ENCODE data around the gene OR5B12.
A peak's percentile ranks its signal among the peaks of the same experiment; 100 is the strongest.
"Not testable (repeated sequence)": the region's sequence is repeated elsewhere in the genome, so short reads cannot be mapped to it uniquely, and the experiment has no call there.

Gene OR5B12

GRCh38 chr11:58442136-58442535 is at the start of gene OR5B12:
OR5B12 (minus strand) TSS chr11:58442236; CDS start chr11:58440151, 2,085 bp downstream.
- no peak for DNase-seq

GRCh38 chr11:58490827-58491226 is 48.8 kb upstream of the OR5B12 start:
- peak; percentile 5 for DNase-seq

GRCh38 chr11:58487170-58487569 is 45.1 kb upstream of the OR5B12 start:
- no peak for DNase-seq

GRCh38 chr11:58485961-58486360 is 43.9 kb upstream of the OR5B12 start:
- no peak for DNase-seq

- no peak for DNase-seq
Measured at GRCh38 chr11:58471892-58472291, 29.9 kb upstream of the OR5B12 start.

- no peak for DNase-seq
Measured at GRCh38 chr11:58466293-58466692, 24.3 kb upstream of the OR5B12 start.

- DNase-seq = no peak
Measured at GRCh38 chr11:58465690-58466089, 23.7 kb upstream of the OR5B12 start.

GRCh38 chr11:58451585-58451984 is 9.5 kb upstream of the OR5B12 start:
- DNase-seq = no peak

- DNase-seq = no peak
Measured at GRCh38 chr11:58446294-58446693, 4.3 kb upstream of the OR5B12 start.

GRCh38 chr11:58444300-58444699 is 2.3 kb upstream of the OR5B12 start:
- no peak for DNase-seq

- no peak for DNase-seq
Measured at GRCh38 chr11:58438486-58438885, 3.5 kb downstream of the OR5B12 start.

GRCh38 chr11:58434217-58434616 is 7.8 kb downstream of the OR5B12 start:
- DNase-seq = no peak

GRCh38 chr11:58433638-58434203 is 8.3 kb downstream of the OR5B12 start:
- peak; percentile 2 for DNase-seq

- no peak for DNase-seq
Measured at GRCh38 chr11:58429273-58429672, 12.8 kb downstream of the OR5B12 start.

GRCh38 chr11:58428021-58428420 is 14.0 kb downstream of the OR5B12 start, which contains the start of gene OR5B2:
OR5B2 (minus strand) TSS chr11:58428121; CDS start chr11:58423261, 4,860 bp downstream.
- no peak for DNase-seq

- no peak for DNase-seq
Measured at GRCh38 chr11:58406774-58407173, 35.3 kb downstream of the OR5B12 start, which contains the start of gene OR5B3. OR5B3 (minus strand) TSS chr11:58406874; CDS start chr11:58403409, 3,465 bp downstream.

GRCh38 chr11:58399622-58400021 is 42.4 kb downstream of the OR5B12 start:
- DNase-seq = not testable (repeated sequence)

- no peak for DNase-seq
Measured at GRCh38 chr11:58395581-58395980, 46.5 kb downstream of the OR5B12 start.

- DNase-seq = no peak
Measured at GRCh38 chr11:58394195-58394594, 47.8 kb downstream of the OR5B12 start.

- no peak for DNase-seq
Measured at GRCh38 chr11:58392746-58393145, 49.3 kb downstream of the OR5B12 start.

- no peak for DNase-seq
Measured at GRCh38 chr11:58391879-58392278, 50.2 kb downstream of the OR5B12 start.

GRCh38 chr11:58390551-58391063 is 51.4 kb downstream of the OR5B12 start:
- no peak for DNase-seq

Data from hematopoietic multipotent progenitor cell treated with erythropoietin and hydrocortisone succinate and interleukin-3 and kit ligand, for 4 days (in vitro differentiated cells).